ENCODE measurements around the gene NEUROD1. TPM values are rescaled to one million over a fixed set of nuclear protein-coding genes. Genes with fewer than 3 reads are reported as not detected.

The NEUROD1 gene
- total RNA-seq, result not detected

DNA sequence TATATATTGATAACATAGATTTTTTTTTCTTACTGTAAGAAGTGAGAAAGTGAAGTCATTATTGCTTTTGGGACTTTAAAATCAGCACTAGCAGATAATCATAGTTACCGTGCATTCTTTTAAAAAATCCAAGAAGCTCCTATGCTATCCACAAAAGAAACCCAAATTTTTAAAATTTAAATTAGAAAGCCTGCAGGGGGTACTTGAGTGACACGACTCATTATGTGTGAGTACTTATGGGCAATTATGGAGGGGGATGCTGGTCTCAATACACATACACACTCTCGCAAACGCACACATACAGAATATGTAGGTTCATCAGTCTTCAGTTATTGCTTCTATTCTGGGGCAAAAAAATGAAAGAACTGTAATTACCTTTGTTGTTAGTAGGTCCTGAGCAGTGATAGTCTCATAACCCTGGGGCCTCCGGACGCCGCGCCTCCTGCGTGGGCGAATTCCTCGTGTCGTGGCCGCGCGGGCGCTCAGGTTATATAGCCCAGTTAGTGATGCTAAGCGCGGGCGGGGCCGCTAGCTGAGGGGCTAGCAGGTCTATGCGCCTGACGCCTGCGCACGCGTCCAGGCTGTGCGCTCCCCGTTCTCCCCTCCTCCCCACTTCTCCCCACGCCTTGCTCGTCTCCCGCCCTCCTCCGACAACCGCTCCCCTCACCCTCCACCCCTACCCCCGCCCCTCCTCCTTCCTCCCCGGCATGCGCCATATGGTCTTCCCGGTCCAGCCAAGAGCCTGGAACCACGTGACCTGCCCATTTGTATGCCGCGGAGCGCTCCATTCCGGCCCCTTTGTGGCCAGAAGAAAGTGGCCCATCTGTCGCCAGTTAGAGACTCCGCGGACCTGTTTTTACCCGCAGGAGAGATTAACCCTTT lies at the start of gene NEUROD1:
NEUROD1 (minus strand) TSS at position 463 of the 882 bp plus-strand sequence. CDS start 1,657 bp downstream, outside the sequence.

DNA sequence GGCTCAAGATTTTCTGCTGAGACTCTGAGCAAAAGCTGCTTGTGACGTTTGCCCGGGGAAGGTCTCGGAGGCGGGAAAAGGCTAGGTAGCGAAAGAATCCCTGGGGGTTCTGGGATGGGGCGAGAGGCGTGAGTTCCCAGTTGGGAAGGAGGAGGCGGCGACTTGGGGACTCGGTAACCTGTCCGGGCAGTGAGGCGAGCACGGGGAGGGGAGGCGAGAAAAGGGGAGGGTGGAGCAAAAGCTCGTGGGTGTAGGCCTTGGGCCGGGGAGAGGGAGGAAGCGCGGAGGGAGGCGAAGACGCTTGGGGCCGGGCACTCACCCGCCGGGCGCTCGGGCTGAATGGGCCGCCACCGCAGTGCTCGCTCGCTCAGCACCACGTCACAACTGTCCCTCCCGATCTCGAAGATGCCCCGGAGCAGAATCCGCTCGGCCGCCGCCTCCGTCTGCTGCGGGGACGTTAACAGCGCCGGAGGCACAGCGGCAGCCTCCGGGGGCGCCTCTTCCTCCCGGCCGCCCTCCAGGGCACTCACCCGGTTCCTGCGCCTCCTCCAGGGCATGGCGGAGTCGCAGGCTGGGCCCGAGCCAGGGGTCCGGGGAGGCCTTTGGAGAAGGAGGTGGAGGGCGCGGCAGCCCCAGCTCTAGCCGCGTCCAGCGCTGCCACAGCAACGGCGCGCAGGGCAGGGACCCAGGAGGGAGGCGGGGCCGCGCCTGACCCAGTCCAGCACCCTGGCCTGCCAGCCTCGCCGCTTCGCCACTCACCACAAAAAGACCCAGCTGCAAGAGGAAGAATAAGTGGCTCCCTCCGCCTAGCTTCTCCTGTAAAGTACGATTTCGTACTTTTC lies 23.6 kb downstream of the NEUROD1 start, which contains the start of gene CERKL:
CERKL (minus strand) TSS at position 656 of the 842 bp plus-strand sequence; CDS start at position 557, 99 bp downstream.

Other genes starting within 250 kb of the NEUROD1 start
- gene ITGA4, start 223.1 kb downstream of the NEUROD1 start, total RNA-seq, result 100 to 1,000 TPM; 207 to 214 TPM
- gene CERKL, start 23.4 kb downstream of the NEUROD1 start, total RNA-seq, result not detected
- gene ITPRID2, start 211.2 kb upstream of the NEUROD1 start, total RNA-seq, result 10 to 100 TPM; 42.5 to 48.8 TPM

Measured in activated naive CD4-positive, alpha-beta T cell treated with anti-CD3 and anti-CD28 coated beads, Interleukin-2, amount 10 ng/mL, durations not matched to agents 5 hours and 36 hours (primary cell).